Epidermal melanocyte (primary cell): ENCODE results near the gene CARM1.
"Not testable (repeated sequence)": the region's sequence is repeated elsewhere in the genome, so short reads cannot be mapped to it uniquely, and the experiment has no call there.

Experiments used
- DNase-seq: peaks from one replicate; pipeline ENCODE4 v3.0.0; 2011; ENCODE audit warnings: low spot score; ENCODE audit not compliant: insufficient read length

The CARM1 gene

DNA sequence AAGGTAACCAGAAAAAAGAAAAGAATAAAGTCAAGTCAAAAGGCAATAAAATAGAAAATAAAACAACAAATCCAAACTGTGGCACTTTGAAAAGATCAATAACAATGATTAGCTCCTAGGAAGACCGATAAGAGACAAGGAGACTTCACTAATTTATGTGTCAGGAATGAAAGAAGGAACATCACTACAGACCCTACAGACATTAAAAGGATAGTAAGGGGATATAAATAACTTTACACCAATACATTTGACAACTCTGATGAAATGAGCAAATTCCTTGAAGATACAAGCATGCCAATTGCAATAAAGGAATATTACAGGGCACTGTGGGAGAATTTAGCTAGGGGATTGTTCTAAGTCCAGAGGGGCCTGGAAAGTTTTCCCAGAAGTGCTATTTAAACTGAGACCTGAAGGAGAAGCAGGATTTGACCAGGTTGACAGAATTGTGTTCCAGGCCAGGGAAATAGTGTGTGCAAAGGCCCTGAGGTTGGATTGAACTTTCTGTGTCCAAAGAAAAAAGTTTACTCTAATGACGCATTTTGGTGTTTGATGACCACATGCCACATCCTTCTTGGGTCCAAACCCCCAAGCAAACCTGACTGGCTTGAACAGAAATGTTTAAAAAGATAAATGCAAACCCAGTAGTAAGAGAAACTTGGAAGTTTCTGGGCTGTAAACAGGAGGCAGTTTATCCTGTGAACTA, 24.7 kb upstream of the CARM1 start:
- no peak for DNase-seq

DNA sequence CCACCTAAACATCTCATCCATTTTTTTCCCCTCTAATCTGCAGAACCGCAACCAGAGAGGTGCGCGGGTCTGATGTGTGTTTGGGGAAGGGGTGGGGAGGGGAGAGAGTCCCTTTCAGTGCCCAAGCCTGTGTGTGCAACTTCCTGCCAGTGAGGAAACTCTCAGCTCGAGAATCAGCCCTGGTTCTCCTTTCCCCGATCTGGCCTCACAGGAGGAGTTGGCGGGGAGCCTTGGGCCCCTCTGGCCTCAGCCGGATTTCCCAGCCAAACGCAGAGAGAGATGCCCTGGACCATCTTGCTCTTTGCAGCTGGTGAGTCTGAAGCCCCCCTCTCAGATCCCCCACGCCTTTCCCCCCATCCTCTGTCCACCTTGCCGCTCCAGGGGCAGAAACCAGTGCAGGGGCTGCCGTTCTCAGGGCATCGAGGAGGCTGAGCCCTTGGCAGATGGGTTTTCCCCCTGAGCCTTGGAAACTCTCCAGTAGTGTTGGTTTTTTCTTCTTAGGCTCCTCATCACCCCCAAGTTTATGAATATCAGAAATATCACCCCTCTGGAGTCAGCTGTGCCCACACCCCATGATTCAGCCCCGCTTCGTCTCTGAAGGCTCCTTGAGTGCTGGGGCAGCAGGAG, 23.0 kb upstream of the CARM1 start, which contains the start of gene C19orf38:
C19orf38 (plus strand) TSS at position 186 of the 627 bp plus-strand sequence; CDS start at position 280, 94 bp downstream.
- no peak for DNase-seq

DNA sequence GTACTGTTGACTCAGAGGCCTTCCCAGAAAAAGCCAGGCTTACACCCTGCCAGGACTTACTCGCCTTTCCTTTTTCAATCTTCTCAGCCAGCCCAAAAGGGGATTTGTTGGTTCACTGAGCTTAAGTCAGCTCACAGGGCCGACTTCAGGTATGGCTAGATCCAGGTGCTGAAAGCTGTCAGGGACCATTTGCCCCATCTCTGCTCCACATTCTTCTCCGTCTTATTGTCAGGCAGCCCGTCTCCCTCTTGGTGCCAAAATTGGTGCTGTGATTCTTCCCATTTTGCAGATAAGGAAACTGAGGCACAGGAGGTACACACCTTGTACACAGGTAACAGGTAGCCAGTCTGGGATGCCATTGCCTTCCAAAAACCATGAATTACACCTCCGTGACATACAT, 20.7 kb upstream of the CARM1 start:
- no peak for DNase-seq

DNA sequence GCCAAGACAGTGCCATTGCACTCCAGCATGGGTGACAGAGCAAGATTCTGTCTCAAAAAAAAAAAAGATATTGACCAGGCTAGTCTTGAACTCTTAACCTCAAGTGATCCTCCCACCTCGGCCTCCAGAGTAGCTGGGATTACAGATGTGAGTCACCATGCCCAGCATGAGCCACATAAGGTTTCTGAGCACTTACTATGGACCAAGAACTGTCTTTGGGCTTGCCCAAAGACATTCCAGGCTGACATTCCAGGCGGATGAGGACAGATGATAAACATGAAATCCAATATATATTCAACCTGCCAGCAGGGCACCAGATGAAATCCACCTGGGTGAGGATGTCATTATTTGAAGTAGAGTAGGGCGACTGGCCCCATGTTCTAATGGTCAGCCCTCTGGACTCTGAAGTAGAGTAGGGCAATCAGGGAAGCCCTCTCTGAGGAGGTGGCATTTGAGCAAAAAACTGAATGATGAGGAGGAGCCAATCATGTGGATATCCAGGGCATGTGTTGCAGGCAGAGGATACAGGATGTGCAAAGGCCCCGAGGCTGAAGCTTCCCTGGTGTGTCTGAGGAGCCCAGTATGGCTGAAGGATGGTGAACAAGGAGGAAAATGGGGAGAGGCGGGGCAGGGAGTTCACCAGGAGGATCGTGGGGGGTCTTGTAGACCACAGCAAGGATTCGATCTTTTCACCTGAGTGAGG, 19.1 kb upstream of the CARM1 start:
- no peak for DNase-seq

DNA sequence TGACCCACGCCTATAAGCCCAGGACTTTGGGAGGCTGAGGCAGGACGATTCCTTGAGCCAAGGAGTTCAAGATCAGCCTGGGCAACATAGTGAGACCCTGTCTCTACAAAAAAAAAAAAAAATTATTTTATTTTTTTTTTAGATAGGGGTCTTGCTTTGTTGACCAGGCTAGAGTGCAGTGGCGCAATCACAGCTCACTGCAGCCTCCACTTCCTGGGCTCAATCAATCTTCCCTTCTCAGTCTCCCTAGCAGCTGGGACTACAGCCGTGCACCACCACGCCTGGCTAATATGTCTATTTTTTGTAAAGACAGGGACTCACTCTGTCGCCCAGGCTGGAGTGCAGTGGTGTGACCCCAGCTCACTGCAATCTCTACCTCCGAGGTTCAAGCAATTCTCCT, 18.4 kb upstream of the CARM1 start:
- DNase-seq: no peak

DNA sequence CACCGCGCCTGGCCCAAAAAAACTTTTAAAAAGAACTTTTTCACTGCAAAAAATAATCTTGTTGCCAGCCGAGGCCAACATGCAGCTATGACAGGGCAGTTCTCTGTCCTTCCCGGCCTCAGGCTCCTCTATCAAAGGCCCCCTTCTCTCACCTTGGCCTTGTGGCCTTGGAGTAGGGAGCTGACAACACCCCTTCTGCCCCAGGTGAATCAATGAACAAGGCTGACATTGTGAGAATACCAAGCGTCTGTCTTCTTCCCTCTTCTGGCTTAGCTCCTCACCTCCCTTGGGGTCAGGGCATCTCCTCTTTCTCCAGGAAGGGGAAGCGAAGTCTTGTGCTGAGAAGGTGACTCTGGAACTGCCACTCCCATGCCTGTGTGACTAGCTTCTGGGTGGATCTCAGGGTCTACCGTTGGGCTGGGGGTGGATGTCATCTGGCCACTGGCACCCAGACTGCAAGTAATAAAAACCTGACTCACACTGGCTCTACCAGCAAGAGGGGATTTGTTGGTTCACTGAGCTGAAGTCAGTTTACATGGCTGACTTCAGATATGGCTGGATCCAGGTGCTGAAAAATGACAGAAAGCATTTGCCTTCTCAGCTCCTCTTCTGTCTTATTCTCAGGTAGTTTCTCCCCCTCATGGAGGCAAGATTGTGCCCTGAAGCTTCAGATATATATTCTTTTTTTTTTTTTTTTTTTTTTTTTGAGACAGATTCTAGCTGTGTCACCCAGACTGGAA, 16.8 kb upstream of the CARM1 start:
- DNase-seq: no peak

DNA sequence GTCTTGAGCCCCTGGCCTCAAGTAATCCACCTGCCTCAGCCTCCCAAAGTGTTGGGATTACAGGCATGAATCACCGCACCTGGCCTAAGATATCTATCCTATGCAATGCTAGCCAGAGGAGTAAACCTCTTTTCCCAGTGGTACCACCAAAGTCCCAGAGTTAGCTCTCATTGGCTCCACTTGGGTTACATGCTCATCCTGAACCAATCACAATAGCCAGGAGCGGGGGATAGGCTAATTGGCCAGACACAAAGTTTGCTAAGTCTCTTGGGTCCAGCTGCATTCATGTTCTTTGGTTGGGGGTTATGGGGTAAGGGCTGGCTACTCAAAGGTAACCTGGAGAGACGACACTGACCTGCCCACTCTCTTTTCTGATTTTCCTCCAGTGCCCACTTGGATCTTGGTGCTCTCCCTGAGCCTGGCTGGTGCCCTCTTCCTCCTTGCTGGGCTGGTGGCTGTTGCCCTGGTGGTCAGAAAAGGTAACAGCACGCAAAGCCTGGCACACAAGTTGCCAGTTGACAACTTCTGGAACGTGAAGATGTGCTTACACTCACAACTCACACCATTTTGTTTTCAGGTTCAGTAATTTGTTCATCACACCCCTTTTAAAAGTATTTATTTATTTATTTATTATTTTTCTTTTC, 15.4 kb upstream of the CARM1 start:
- no peak for DNase-seq

DNA sequence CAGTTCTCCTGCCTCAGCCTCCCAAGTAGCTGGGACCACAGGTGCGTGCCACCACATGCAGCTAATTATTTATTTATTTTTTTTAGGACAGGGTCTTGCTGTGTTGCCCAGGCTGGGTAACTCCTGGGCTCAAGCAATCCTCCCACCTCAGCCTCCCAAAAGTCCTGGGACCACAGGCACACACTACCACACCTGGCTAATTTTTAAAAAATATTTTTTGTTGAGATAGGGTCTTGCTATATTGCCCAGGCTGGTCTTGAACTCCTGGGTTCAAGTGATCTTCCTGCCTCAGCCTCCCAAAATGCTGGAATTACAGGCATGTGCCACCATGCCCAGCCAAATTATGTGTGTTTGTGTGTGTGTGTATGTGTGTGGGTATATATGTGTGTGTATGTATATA, 14.5 kb upstream of the CARM1 start:
- not testable (repeated sequence) for DNase-seq

DNA sequence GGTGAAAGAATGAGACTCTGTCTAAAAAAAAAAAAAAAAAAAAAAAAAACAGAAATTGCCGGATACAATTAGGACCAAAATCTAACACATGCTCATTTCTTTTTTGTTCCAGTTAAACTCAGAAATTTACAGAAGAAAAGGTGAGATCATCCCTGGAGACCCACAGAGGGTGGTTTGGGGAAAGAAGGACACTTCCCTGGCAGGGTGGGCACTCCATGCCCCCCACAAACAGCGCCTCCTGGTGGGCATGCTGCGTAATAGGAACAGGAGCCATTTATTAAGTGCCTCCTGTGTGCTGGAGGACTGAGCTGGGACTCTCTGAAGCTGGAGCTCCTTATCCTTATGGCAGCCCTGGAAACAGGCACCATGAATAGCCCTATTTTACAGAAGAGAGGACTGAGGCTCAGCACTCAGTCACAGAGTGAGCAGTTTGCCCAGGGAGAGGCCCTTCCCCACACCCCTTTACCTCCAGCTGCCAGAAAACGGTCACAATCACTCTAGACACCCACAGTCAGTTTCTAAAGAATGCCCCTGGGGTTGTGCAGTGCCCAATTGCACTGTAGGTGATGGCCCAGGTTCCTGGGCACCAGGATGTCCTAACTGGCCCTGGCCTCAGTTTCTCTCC, 13.0 kb upstream of the CARM1 start:
- no peak for DNase-seq

DNA sequence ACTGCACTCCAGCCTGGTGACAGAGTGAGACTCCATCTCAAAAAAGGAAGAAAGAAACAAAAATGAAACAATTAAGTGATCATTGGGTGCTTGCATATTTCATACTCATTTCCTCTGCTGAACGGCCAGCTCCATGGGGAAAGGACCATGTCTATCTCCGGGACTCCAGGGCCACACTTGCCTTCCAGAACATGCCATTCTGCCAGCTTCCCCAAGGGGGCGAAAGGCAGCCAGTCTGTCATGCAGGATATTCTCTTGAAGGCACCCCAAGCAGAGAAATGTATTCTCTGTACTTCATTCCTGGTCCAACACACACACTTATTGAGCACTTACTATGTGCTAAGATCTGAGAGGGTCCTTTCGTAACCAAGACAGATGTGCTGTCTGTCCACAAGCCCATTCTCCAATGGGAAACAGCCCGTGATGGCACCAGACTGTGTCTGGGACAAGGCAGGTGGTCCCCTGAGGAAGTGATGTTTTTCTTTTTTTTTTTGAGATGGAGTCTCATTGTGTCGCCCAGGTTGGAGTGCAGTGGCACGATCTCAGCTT, 10.2 kb upstream of the CARM1 start:
- DNase-seq: no peak

DNA sequence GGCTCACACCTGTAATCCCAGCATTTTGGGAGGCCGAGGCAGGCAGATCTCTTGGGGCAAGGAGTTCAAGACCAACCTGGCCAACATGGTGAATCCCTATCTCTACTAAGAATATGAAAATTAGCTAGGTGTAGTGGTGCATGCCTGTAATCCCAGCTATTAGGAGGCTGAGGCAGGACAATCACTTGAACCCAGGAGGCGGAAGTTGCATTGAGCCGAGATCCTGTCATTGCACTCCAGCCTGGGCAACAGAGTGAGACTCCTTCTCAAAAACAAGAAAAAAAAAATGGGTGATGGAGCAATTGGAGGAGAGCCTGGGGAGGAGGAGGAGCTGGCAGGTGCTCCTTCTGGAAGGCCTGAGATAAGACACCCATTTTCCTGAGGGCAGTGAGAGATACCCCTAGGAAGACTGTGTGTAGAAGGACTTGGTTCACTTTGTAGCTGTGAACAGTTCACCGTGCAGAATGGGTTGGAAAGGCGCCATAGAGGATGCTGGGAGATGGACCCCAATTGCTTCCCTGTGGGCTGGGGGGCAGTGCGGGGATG, 8.7 kb upstream of the CARM1 start:
- DNase-seq: no peak

DNA sequence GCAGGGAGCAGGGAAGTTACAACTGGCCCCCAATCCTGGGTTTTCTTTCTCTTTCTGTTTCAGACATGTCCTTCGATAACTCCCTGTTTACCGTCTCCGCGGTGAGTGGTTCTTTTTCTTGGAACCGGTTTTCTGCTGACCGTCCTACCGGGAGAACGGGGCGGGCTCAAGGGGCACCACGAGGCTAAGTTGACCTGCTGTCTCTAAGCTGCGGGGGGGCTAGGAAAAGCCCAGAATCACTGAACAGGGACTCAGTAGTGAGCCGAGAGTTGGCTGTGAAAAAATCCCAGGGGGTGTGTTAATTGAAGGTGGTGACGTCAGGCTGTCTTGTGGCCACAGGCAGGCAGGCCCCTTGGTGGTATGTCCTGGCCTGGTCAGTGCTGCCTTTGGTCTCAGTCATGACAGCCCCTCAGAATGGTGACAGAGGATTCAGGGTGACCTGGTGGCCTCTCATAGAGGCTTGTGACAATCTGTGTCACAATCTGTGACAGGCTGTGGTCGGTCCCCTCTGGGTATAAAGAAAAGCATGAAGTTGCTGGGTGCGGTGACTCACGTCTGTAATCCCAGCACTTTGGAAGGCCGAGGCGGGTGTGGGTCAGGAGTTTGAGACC, 8.1 kb upstream of the CARM1 start:
- DNase-seq: no peak

DNA sequence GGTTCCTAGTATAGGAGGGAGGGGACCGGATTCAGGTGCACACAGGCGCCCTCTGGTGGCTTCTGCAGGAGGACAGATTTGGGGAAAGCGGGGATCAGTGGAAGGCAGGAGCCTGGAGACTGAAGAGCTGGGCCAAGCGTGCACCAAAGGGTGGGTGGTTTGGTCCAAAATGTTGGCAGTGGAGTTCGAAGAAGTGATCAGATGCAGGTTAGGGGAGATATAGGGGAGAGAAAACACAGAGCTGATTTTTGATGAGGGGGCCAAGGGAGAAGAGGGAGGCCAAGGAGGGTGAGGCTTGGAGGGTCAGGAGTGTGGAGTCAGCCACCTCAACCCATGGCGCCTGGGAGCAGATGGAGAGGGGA, 6.8 kb upstream of the CARM1 start:
- peak; percentile 96 for DNase-seq

DNA sequence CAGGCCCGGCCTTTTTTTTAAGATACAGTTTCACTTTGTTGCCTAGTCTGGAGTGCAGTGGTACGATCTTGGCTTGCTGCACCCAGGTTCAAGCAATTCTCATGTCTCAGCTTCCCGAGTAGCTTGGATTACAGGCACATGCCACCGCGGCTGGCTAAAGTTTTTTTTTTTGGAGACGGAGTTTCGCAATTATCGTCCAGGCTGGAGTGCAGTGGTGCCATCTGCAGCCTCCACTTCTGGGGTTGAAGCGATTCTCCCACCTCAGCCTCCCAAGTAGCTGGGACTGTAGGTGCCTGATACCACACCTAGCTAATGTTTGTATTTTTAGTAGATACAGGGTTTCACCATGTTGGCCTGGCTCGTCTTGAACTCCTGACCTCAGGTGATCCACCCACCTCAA, 4.9 kb upstream of the CARM1 start:
- no peak for DNase-seq

DNA sequence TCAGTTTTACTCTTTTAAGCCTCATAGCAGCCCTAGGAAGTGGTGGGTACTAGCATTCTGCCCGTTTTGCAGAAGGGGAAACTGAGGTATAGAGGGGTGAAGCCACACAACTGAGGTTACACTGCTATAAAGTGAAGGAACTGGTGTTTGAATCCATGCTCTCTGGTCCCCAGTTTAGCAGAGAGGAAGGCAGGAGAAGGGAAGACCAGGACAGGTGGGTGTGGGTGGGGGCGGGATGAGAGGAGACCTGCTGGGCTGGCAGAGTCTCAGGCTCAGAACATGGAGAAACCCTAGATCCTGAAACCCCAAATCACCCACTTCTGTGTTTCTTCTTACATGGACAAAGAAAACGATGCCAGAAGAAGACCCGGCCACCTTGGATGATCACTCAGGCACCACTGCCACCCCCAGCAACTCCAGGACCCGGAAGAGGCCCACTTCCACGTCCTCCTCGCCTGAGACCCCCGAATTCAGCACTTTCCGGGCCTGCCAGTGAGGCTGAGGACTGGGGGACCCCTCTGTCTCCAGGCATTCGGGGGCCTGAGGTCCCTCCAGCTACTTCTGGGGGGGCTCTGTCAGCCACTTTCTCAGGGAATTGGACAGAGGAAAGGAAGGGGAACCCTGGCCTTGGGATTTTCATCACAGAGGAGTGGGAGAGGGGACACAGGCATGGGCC, 2.3 kb upstream of the CARM1 start:
- no peak for DNase-seq

DNA sequence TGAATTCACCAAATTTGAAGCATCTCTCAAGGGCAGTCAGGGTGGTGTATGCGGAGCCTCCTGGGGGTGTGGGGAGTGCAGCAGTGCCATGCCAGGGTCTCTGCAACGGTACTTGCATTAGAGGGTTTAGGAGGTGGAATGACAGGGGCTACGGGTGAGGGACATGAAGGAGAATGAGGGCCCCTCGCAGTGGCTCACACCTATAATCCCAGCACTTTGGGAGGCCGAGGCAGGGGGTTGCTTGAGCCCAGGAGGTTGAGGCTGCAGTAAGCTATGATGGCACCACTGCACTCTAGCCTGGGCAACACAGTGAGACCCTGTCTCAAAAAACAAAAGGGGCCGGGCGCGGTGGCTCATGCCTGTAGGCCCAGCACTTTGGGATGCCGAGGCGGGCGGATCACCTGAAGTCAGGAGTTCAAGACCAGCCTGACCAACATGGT, 1.5 kb upstream of the CARM1 start:
- not testable (repeated sequence) for DNase-seq

DNA sequence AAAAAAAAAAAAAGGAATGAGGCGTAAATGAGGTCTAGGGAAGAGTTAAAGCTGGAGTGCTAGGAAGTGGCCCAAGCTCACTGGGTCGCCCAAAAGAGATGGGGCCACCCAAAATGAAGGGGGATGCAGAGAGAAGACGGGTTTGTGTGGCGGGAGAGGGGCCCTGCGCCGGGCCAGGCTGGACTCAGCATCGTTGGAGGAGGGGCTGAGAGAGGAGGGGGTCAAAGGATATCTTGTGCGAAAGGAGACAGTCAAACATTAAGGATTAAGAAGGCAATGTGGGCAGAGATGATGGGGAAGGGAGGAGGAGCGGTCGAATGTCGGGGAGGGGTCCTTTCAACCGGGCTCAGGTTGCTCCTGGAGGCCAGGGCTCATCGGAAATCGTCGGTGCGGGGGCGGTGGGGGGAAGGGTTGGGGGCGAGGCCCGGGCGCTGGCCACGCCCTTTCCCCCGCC, 825 bp upstream of the CARM1 start:
- no peak for DNase-seq

DNA sequence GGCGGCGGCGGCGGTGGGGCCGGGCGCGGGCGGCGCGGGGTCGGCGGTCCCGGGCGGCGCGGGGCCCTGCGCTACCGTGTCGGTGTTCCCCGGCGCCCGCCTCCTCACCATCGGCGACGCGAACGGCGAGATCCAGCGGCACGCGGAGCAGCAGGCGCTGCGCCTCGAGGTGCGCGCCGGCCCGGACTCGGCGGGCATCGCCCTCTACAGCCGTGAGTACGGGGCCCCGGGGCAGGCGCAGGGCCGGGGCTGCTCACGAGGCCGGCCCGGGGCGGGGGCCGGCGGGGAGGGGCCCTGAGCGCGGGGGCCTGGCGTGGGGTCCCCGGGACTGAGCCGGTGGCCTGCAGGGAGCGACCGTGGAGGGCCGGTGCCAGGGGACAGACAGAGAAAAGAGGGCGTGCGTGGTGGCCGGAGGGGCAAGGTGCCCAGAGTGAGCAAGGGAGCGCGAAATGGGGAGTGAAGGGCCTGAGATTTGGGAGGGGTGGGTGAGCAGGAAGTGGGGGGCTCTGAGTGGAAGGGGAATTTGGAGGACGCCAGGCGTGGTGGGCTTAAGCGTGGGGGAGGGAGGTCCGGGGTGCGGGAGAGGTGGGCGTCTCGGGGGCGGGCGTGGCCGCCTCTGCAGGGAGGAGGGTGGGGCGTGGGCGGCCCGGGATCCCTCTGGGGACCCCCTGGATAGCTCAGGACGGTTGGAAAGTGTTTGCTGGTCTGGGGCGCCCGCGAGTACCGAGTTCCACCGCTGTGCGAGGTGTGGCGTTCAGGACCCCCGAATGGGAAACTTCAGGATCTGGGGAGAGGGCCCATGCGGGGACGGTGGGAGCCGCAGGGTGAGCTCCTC, 575 bp downstream of the CARM1 start:
- no peak for DNase-seq
